Stimulated activated naive CD8-positive, alpha-beta T cell treated with anti-CD3 and anti-CD28 coated beads, Interleukin-15, amount 100 ng/mL, for 72 hours (primary cell): ENCODE results near the gene SEMA6D.
"Not testable (repeated sequence)": the region's sequence is repeated elsewhere in the genome, so short reads cannot be mapped to it uniquely, and the experiment has no call there.

Experiments used
- ATAC-seq: fragments of 150-1000 bp; cut with Tn5 transposase; 2 replicates; pipeline ENCODE4 v1.10.0; 2021; ENCODE audit warnings: mild to moderate bottlenecking, moderate library complexity
- DNase-seq, 2 donors: peaks; one replicate each; pipeline ENCODE4 v3.0.0; 2021 to 2022
- H3K27ac Mint-ChIP-seq, 2 donors: one replicate each; pipeline ENCODE4 v1.8.0; 2022; ENCODE audit warnings: mild to moderate bottlenecking in 2 of 2, mixed read lengths in 2 of 2, moderate library complexity in 2 of 2
- H3K27me3 Mint-ChIP-seq: one replicate; pipeline ENCODE4 v1.8.0; 2022; ENCODE audit warnings: mixed read lengths
- H3K4me1 Mint-ChIP-seq: one replicate; pipeline ENCODE4 v1.8.0; 2022; ENCODE audit warnings: mild to moderate bottlenecking, mixed read lengths
- H3K4me3 Mint-ChIP-seq, 2 donors: one replicate each; pipeline ENCODE4 v1.8.0; 2022; ENCODE audit warnings: mild to moderate bottlenecking in 2 of 2, mixed read lengths in 2 of 2, moderate library complexity in 1 of 2
- H3K9me3 Mint-ChIP-seq, 2 donors: one replicate each; pipeline ENCODE4 v1.8.0; 2022; ENCODE audit warnings: mixed read lengths in 2 of 2

Gene SEMA6D

GRCh38 chr15:47728886-47729285, 11.6 kb downstream of the SEMA6D start:
- Mint-ChIP-seq H3K9me3 (peaks cover 0 to 12% of the 10 kb centered on the region in 2 donors), H3K4me3 (no peak overlapping the region), H3K27me3 (peaks cover 8% of the 10 kb centered on the region), H3K27ac (no peak overlapping the region), H3K4me1 (no peaks in the 10 kb centered on the region)
- no peak for DNase-seq
- ATAC-seq = no peak

DNA sequence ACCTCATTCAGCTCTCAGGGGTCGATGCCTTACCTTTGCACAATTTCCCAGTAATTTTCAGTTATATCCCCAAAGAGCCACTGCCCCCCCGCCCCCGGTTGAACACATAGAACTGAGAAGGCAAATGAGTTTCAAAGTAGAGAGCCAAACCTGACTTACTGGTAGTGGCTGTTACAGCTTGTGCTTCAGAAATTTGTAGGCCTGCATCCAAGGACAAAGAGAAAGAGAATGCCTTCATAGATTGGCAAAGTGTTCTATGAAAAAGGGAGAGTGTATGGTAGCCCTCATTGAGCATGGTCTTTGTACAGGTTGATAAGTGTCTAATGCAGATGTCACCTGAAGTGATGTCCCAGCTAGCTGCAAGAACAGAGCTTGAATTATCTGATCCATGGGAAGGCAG, 13.9 kb downstream of the SEMA6D start:
- no peak for DNase-seq
- ATAC-seq = no peak
- H3K4me1 Mint-ChIP-seq = no peaks in the 10 kb centered on the region
- H3K27ac Mint-ChIP-seq = no peak overlapping the region
- H3K9me3 Mint-ChIP-seq = peaks cover 0 to 12% of the 10 kb centered on the region in 2 donors
- H3K4me3 Mint-ChIP-seq = no peak overlapping the region
- H3K27me3 Mint-ChIP-seq = no peaks in the 10 kb centered on the region

- Mint-ChIP-seq H3K9me3 (peaks cover 0 to 12% of the 10 kb centered on the region in 2 donors), H3K4me1 (no peaks in the 10 kb centered on the region), H3K27ac (no peak overlapping the region), H3K27me3 (no peaks in the 10 kb centered on the region), H3K4me3 (no peak overlapping the region)
- ATAC-seq (no peak), DNase-seq (no peak)
Observed at GRCh38 chr15:47732248-47732647, 14.9 kb downstream of the SEMA6D start.

GRCh38 chr15:47733085-47733484, 15.8 kb downstream of the SEMA6D start:
- no peaks in the 10 kb centered on the region for H3K4me1 Mint-ChIP-seq
- ATAC-seq = no peak
- H3K9me3 Mint-ChIP-seq = peaks cover 0 to 12% of the 10 kb centered on the region in 2 donors
- H3K27me3 Mint-ChIP-seq = peaks cover 3% of the 10 kb centered on the region
- no peak overlapping the region for H3K4me3 Mint-ChIP-seq
- no peak overlapping the region for H3K27ac Mint-ChIP-seq
- no peak for DNase-seq

GRCh38 chr15:47736143-47736786, 19.0 kb downstream of the SEMA6D start:
- Mint-ChIP-seq H3K4me3 (no peak overlapping the region), H3K9me3 (no peaks in the 10 kb centered on the region), H3K27me3 (peaks cover 7% of the 10 kb centered on the region), H3K4me1 (no peaks in the 10 kb centered on the region), H3K27ac (no peak overlapping the region)
- ATAC-seq = no peak
- no peak for DNase-seq

DNA sequence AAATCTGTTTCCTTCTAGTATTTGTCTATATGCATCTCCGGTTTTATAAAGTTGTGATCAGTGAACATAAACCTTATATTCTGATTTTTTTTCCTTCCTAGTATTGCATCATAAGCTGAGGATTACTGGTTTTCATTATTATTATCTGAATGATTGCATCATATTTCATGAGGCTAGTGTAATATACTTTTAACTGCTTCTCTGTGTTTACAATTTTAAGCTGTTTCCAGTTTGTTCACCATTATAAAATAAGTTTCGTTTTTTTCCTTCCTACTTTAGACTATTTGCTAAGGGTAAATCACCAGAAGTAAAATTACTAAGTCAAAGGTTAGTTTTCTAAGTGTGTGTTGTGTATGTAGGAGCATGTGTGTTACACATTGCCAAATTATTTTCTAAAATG, 20.2 kb downstream of the SEMA6D start:
- H3K27me3 Mint-ChIP-seq = peaks cover 7% of the 10 kb centered on the region
- no peak overlapping the region for H3K27ac Mint-ChIP-seq
- no peaks in the 10 kb centered on the region for H3K4me1 Mint-ChIP-seq
- H3K9me3 Mint-ChIP-seq = no peaks in the 10 kb centered on the region
- DNase-seq = no peak
- ATAC-seq = no peak
- no peak overlapping the region for H3K4me3 Mint-ChIP-seq

- not testable (repeated sequence) for H3K4me3 Mint-ChIP-seq, DNase-seq, H3K9me3 Mint-ChIP-seq, H3K27ac Mint-ChIP-seq, ATAC-seq, H3K4me1 Mint-ChIP-seq, H3K27me3 Mint-ChIP-seq
Observed at GRCh38 chr15:47738144-47738825, 21.0 kb downstream of the SEMA6D start.

DNA sequence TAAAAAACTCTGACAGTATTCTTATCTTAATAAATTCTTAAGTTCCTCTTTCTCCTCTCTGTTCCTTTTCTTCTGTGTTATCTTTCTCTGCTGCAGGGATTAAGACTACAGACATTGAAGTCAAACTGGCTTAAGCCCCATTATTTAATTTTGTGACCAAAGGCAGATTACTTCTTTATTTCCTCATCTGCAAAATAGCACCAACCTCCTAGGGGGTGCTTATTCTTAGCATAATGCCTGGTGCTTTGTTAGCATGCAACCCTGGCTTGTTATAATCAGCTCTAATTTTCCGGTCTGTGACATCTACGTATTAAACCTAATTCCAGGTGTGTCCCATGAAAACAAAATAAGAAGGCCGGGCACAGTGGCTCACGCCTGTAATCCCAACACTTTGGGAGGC, 23.8 kb downstream of the SEMA6D start:
- Mint-ChIP-seq H3K27me3 (peaks cover 7% of the 10 kb centered on the region), H3K4me1 (no peaks in the 10 kb centered on the region), H3K4me3 (no peak overlapping the region), H3K9me3 (no peaks in the 10 kb centered on the region), H3K27ac (no peak overlapping the region)
- ATAC-seq = no peak
- no peak for DNase-seq

GRCh38 chr15:47741907-47742306, 24.6 kb downstream of the SEMA6D start:
- Mint-ChIP-seq H3K4me1 (no peaks in the 10 kb centered on the region), H3K27ac (no peak overlapping the region), H3K27me3 (peaks cover 7% of the 10 kb centered on the region), H3K9me3 (no peaks in the 10 kb centered on the region), H3K4me3 (no peak overlapping the region)
- ATAC-seq = no peak
- no peak for DNase-seq

DNA sequence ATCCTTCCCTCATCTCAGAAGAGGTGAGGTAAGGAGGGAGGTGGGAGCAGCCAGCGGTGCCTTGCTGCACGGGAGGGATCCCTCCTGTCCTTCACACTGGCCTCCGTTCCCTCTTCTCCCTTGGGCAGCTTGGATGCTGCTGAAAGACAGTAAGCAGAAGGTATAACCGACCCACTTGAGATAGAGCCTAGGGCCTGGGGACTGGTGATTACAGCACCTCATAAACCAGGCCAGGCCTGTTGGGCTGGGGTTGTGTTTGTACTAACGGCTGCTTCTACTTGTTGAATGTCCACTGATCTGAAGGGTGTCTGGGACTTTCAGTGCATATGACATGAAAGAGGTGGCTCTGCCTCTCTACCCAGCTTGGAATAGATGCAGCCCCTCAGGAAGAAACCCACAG, 25.0 kb downstream of the SEMA6D start:
- Mint-ChIP-seq H3K27me3 (peaks cover 7% of the 10 kb centered on the region), H3K9me3 (no peaks in the 10 kb centered on the region), H3K4me3 (no peak overlapping the region), H3K4me1 (no peaks in the 10 kb centered on the region), H3K27ac (no peak overlapping the region)
- ATAC-seq = no peak
- DNase-seq = no peak

GRCh38 chr15:47742742-47743141, 25.4 kb downstream of the SEMA6D start:
- ATAC-seq = no peak
- H3K9me3 Mint-ChIP-seq = no peaks in the 10 kb centered on the region
- peaks cover 7% of the 10 kb centered on the region for H3K27me3 Mint-ChIP-seq
- no peaks in the 10 kb centered on the region for H3K4me1 Mint-ChIP-seq
- no peak overlapping the region for H3K27ac Mint-ChIP-seq
- no peak overlapping the region for H3K4me3 Mint-ChIP-seq
- DNase-seq = no peak

DNA sequence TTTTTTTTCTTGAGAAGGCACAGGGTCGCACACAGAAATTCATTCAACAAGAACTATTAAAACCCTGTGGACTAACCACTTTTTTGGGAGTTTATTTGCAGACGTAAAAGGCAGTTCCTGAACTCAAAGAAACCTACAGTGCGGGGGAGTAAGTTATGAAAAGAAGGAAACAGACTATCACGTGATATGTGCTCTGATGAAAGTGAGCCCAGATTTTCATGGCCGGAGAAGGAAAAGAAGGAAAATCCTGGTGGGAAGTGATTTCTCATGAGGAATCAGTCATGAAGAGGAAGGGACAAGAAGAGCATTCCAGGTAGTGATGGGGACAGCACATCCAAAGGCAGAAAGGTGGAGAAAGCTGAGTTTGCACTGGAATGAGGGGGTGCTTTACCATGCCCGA, 26.1 kb downstream of the SEMA6D start:
- no peaks in the 10 kb centered on the region for H3K4me1 Mint-ChIP-seq
- H3K27me3 Mint-ChIP-seq = peaks cover under 1% of the 10 kb centered on the region
- no peak for ATAC-seq
- no peak overlapping the region for H3K4me3 Mint-ChIP-seq
- H3K27ac Mint-ChIP-seq = no peak overlapping the region
- DNase-seq = no peak
- no peaks in the 10 kb centered on the region for H3K9me3 Mint-ChIP-seq

- no peak for DNase-seq
- no peak for ATAC-seq
- H3K4me1 Mint-ChIP-seq = no peaks in the 10 kb centered on the region
- H3K4me3 Mint-ChIP-seq = no peak overlapping the region
- no peaks in the 10 kb centered on the region for H3K9me3 Mint-ChIP-seq
- H3K27me3 Mint-ChIP-seq = no peaks in the 10 kb centered on the region
- no peak overlapping the region for H3K27ac Mint-ChIP-seq
Observed at GRCh38 chr15:47743886-47744285, 26.6 kb downstream of the SEMA6D start.

GRCh38 chr15:47744496-47744895, 27.2 kb downstream of the SEMA6D start:
- Mint-ChIP-seq H3K27me3 (no peaks in the 10 kb centered on the region), H3K4me3 (no peak overlapping the region), H3K27ac (no peak overlapping the region), H3K4me1 (no peaks in the 10 kb centered on the region), H3K9me3 (no peaks in the 10 kb centered on the region)
- no peak for DNase-seq
- no peak for ATAC-seq

DNA sequence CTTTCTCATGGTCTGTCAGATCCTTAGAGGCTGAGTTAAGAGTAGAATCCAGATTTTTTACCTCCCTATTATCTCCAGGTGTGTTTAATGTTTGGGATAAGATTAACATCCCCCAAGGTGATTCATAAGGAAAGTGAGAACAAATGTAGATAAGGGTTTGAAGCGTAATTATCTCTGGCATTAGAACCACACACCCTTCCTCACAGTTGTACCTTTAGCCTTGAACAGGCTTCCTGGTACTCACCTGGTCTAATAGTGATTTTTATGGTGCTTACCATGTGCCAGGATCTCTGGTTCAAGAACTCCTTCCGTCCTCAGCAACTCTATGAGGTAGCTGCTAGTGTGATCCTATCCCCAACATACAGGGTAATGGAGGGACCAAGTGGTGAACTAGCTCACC, 27.7 kb downstream of the SEMA6D start:
- Mint-ChIP-seq H3K9me3 (no peaks in the 10 kb centered on the region), H3K4me1 (no peaks in the 10 kb centered on the region), H3K27ac (no peak overlapping the region), H3K27me3 (no peaks in the 10 kb centered on the region), H3K4me3 (no peak overlapping the region)
- DNase-seq = no peak
- ATAC-seq = no peak

GRCh38 chr15:47746516-47746915, 29.2 kb downstream of the SEMA6D start:
- DNase-seq (no peak), ATAC-seq (no peak)

More at GRCh38 chr15:47746516-47746915, 29.2 kb downstream of the SEMA6D start:
- no peaks in the 10 kb centered on the region for H3K4me1 Mint-ChIP-seq
- H3K27ac Mint-ChIP-seq = no peak overlapping the region
- no peaks in the 10 kb centered on the region for H3K9me3 Mint-ChIP-seq
- H3K4me3 Mint-ChIP-seq = no peak overlapping the region
- H3K27me3 Mint-ChIP-seq = no peaks in the 10 kb centered on the region
